GM18508 (cell line): ENCODE results near the gene SELENOT.

Source experiments
- ATAC-seq: cut with Tn5 transposase; IDR thresholded peaks from one replicate; pipeline ENCODE4 v1.9.1; 2021; ENCODE audit warnings: moderate number of reproducible peaks; ENCODE audit not compliant: insufficient read depth, unreplicated experiment

SELENOT gene

DNA sequence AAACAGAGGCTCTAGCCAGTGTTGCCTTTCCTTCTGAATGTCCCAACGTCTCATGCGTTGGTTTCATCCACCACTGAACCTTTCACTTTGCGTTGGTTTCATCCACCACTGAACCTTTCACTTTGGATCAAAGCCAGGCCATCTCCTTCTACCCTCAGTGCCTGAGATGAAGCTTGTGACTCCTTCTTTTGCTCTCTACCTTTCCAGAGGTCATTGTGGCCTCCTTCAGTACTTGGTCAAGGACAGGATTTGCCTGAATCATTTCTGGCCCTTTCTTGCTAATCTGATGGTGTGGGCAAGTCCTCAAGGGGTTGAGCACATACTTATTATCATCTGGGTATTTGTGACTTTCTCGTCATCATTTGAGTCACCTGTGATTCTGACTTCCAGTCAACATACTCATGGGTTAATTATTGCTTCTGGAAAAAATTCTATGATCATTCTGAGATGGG, 50.0 kb downstream of the SELENOT start:
- ATAC-seq, result no peak

DNA sequence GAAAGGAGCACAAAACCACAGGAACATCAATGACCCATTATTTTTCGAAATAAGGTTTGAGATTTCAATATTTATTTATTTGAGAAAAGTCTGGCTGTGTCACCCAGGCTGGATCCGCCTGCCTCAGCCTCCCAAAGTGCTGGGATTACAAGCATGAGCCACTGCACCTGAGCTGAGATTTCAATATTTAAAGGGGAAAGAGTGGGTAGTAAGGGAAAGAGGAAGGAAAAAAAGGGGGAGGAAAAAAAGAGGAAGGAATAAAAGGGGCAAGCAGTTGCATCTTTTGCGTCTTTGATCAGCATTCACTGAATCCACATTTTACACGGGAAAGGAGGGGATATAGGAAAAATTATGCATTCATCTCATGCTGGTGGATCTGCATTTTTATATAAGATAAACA, 53.2 kb downstream of the SELENOT start:
- ATAC-seq, result no peak

DNA sequence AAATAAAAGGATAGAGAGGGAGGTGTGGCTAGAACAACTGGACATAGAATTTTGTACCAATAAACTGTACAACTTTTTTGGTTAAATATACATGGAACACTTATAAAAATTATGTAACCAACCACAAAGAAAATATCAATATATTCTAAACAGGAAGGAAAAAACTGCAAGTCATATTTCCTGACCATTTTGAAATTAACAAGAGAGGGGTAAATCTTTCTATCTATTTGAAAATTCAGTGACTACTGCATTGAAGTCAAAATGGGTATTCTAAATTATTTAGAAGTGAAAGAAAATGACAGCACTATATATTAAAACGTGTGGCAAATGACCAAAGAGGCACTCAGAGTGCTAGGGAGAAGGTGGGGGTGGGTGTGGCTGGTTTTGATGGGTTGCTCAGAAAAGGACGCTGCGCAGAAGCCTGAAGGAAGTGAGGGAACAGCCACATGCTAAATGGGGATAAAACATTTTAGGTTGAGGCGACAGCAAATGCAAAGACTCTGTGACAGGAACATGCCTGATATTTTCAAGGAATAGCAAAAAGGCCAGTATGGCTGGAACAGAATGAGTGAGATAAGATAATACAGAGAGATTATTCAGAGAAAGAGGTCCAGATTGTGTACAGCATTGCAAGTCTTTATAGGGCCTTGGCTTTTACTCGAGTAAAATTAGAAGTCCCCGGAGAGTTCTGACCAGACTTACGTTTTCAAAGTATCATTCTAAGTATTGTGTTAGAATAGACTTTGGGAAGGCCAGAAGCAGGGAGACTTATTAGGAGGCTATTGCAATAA, 59.5 kb downstream of the SELENOT start:
- ATAC-seq, result no peak

DNA sequence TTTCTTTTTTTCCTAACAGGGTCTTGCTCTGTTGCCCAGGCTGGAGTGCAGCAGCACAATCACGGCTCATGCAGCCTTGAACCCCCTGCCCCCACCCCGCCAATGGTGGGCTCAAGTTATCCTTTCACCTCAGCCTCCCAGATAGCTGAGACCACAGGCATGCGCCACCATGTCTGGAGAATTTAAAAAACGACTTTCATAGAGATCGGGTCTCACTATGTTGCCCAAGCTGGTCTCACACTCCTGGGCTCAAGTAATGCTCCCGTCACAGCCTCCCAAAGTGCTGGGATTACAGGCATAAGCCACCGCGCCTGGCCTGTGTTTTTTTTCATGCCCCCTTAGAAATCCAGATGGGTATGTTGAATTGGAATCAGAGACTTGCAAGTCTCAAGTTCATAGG, 60.3 kb downstream of the SELENOT start:
- no peak for ATAC-seq

DNA sequence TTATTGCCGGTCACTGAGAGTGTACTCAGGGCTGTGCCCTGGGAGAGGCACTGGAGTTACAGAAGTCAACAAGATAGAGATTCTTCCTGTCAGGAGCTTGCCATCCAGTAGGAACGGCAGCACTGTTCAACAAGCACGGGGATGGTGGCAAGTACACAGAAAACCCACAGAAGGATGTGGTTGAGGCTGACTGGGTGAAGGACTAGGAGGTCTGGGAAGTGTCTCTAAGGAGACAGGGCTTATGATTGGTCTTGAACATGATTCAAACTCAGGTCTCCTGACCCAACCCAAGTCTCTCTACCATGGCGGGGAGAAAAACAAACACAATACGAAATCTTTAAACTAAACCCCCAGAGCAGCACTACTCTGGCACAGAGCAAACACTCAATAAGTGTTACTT, 63.0 kb downstream of the SELENOT start:
- ATAC-seq, result no peak

DNA sequence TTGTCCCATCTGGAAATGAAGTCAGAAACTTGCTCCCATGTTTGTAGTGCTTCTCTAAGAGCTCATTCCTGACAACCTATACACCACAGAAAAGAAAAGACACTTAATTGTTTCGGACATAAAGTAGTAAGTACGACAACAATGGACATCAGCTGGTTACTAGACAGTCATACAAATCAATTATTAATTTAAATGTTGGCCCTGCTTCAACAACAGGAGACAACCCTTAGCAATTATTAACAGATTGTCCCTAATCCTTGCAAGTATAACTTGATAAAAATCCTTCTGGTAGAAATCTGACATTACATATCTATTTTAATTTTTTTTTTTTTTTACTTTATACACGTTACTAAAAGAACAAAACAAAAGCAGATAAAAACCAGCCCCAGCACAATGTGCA, 70.8 kb downstream of the SELENOT start:
- ATAC-seq, result no peak

DNA sequence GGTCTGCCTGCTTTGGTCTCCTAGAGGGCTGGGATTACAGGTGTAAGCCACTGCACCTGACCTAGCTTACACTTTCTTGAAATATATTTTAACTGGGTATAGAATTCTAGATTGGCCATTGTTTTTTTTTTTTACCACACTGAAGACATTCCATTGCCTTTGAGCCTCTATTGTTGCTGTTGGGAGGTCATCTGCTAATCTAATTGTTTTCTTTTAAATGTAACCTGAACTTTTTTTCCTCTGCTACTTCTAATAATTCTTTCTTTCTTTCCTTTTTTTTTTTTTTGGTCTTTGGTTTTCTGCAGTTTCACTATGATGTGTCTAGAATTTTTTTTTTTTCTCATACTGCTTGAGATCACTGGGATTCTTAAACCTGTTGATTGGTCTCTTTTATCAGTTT, 72.5 kb downstream of the SELENOT start:
- ATAC-seq, result no peak
